Mesothelial cell of epicardium (in vitro differentiated cells): ENCODE measurements around the gene CYP4A22. TPM values are rescaled to one million over a fixed set of nuclear protein-coding genes. Genes with fewer than 3 reads are reported as not detected.
"Not testable (repeated sequence)": the region's sequence is repeated elsewhere in the genome, so short reads cannot be mapped to it uniquely, and the experiment has no call there.

Experiments used
- DNase-seq, 2 experiments: peaks; one replicate each; pipeline ENCODE4 v3.0.0; 2021; ENCODE audit warnings: low spot score in 2 of 2; ENCODE audit not compliant: unreplicated experiment in 2 of 2
- H3K27ac Mint-ChIP-seq: 2 replicates; pipeline ENCODE4 v1.8.0; 2021; ENCODE audit warnings: mixed read lengths
- H3K27me3 Mint-ChIP-seq: 2 replicates; pipeline ENCODE4 v1.8.0; 2021; ENCODE audit warnings: low read depth, mixed read lengths
- H3K36me3 Mint-ChIP-seq: 2 replicates; pipeline ENCODE4 v1.8.0; 2021; ENCODE audit warnings: mixed read lengths
- H3K4me1 Mint-ChIP-seq: 2 replicates; pipeline ENCODE4 v1.8.0; 2021; ENCODE audit warnings: mixed read lengths
- H3K4me3 Mint-ChIP-seq: 2 replicates; pipeline ENCODE4 v1.8.0; 2021; ENCODE audit warnings: mild to moderate bottlenecking, moderate library complexity, mixed read lengths
- H3K9me3 Mint-ChIP-seq: 2 replicates; pipeline ENCODE4 v1.8.0; 2021; ENCODE audit warnings: mixed read lengths
- total RNA-seq: library from RNA; stranded (reverse); gene quantifications from 3 replicates; pipeline ENCODE4 v1.2.1, GENCODE V29; 2021
- TF ChIP-seq, protein P1 (sequence below): fragments of 200-600 bp; sonication (generic); IDR thresholded peaks from one replicate; pipeline ENCODE4 v1.5.0; 2021; ENCODE audit warnings: antibody characterized with exemption; ENCODE audit not compliant: unreplicated experiment

Gene CYP4A22
- total RNA-seq, 1 donor from 2014 or later, result not detected

DNA sequence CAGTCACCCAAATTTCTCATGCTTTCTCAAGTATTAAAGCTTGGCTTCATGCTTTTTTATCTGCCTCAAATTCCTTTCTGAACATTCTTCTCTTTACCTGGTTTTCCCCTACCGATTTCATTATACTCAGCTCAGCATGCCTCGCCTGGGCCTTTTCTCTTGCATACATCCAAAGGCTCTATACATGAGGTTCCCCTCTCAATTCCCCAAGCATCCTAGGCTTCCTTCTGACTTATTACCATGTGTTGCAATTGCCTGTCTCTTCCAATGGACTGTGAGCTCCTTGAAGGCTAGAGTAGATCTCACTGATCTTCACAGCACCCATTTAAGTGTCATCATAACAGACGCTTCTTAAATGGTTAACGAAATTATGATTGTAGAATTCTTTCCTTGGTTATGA is 24.1 kb upstream of the CYP4A22 start:
- H3K27ac Mint-ChIP-seq, result no peak overlapping the region
- TF ChIP-seq, protein P1, sequence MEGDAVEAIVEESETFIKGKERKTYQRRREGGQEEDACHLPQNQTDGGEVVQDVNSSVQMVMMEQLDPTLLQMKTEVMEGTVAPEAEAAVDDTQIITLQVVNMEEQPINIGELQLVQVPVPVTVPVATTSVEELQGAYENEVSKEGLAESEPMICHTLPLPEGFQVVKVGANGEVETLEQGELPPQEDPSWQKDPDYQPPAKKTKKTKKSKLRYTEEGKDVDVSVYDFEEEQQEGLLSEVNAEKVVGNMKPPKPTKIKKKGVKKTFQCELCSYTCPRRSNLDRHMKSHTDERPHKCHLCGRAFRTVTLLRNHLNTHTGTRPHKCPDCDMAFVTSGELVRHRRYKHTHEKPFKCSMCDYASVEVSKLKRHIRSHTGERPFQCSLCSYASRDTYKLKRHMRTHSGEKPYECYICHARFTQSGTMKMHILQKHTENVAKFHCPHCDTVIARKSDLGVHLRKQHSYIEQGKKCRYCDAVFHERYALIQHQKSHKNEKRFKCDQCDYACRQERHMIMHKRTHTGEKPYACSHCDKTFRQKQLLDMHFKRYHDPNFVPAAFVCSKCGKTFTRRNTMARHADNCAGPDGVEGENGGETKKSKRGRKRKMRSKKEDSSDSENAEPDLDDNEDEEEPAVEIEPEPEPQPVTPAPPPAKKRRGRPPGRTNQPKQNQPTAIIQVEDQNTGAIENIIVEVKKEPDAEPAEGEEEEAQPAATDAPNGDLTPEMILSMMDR, result no peak
- peaks cover 3% of the 10 kb centered on the region for H3K9me3 Mint-ChIP-seq
- no peak overlapping the region for H3K4me3 Mint-ChIP-seq
- no peaks in the 10 kb centered on the region for H3K4me1 Mint-ChIP-seq
- no peak for DNase-seq
- peaks cover under 1% of the 10 kb centered on the region for H3K27me3 Mint-ChIP-seq
- no peaks in the 10 kb centered on the region for H3K36me3 Mint-ChIP-seq

DNA sequence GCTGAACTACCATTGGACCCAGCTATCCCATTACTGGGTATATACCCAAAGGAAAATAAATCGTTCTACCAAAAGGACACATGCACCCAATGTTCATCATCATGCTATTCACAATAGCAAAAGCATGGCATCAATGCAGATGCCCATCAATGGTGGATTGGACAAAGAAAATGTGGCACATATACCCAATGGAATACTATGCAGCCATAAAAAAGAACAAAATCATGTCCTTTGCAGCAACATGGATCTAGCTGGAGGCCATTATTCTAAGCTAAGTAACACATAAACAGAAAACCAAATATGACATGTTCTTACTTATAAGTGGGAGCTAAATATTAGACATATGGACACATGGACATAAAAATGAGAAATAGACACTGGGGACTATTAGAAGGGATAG is 16.2 kb upstream of the CYP4A22 start:
- H3K4me3 Mint-ChIP-seq, H3K36me3 Mint-ChIP-seq, H3K9me3 Mint-ChIP-seq, H3K4me1 Mint-ChIP-seq, DNase-seq, H3K27ac Mint-ChIP-seq: not testable (repeated sequence)
- peaks cover 20% of the 10 kb centered on the region for H3K27me3 Mint-ChIP-seq

DNA sequence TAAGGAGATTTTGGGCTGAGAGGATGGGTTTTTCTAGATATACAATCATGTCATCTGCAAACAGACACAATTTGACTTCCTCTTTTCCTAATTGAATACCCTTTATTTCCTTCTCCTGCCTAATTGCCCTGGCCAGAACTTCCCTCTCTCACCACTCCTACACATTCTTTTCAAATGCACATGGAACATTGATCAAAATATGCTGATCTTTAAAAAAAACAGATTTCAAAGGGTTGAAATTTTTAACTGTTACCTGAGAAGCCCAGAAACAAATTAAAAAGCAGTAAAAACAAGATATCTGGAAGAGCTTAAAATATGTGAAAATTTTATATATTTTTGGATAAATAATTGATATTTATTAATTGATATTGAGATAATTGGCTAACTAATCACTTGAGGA is 12.4 kb upstream of the CYP4A22 start:
- not testable (repeated sequence) for H3K4me1 Mint-ChIP-seq, H3K9me3 Mint-ChIP-seq, H3K4me3 Mint-ChIP-seq, DNase-seq, H3K27ac Mint-ChIP-seq, H3K36me3 Mint-ChIP-seq
- H3K27me3 Mint-ChIP-seq, result peaks cover 23% of the 10 kb centered on the region

DNA sequence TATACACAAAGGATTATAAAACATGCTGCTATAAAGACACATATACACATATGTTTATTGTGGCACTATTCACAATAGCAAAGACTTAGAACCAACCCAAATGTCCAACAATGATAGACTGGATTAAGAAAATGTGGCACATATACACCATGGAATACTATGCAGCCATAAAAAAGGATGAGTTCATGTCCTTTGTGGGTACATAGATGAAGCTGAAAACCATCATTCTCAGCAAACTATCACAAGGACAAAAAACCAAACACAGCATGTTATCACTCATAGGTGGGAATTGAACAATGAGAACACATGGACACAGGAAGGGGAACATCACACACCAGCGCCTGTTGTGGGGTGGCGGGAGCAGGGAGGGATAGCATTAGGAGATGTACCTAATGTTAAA is 10.2 kb upstream of the CYP4A22 start:
- not testable (repeated sequence) for H3K9me3 Mint-ChIP-seq

DNA sequence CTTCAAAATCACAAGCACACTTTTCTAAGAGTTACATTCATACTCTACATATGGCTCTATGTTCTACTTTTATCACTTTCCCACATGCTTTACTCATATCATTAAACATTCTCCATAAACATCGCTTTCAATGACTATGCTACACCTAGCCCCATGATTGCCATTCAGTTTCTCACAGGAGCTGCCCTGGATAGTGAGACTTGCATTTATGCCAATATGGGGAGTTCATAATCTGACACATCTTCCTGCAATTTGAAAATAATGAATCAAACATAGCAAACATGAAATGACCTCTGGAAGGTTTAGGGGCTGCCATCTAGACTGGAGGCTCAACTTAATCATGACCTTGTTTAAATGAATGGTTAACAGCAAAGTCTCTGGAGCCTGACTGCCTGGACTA is 9.0 kb upstream of the CYP4A22 start:
- H3K4me1 Mint-ChIP-seq, result no peaks in the 10 kb centered on the region
- peaks cover 38% of the 10 kb centered on the region for H3K27me3 Mint-ChIP-seq
- H3K27ac Mint-ChIP-seq, result no peak overlapping the region
- no peak overlapping the region for H3K4me3 Mint-ChIP-seq
- H3K9me3 Mint-ChIP-seq, result peaks cover 3% of the 10 kb centered on the region
- no peaks in the 10 kb centered on the region for H3K36me3 Mint-ChIP-seq
- DNase-seq, result no peak
- TF ChIP-seq, protein P1, result no peak

More for the DNA sequence above, 10.2 kb upstream of the CYP4A22 start:
- H3K27me3 Mint-ChIP-seq, result peaks cover 33% of the 10 kb centered on the region
- not testable (repeated sequence) for H3K27ac Mint-ChIP-seq, DNase-seq, H3K4me1 Mint-ChIP-seq, H3K36me3 Mint-ChIP-seq, H3K4me3 Mint-ChIP-seq

DNA sequence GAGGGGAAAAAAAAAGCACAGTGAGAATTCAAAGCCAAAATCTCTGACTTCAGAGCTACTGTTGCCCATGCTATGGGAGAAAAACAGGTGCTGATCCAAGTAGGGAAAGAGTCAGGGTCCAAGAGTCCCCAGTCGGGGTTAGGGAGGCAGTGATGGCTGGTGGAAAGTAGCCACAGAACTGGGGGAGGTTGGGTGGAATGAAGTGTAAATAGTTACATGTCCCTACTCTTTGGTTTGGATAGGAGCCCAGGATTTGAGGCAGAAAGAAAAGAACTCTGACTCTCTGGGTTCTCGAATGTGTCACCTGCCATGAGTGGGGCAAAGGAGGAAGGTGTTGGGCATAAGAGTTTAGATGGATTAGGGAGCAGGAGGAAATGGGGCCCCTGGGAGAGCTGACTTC is 8.4 kb upstream of the CYP4A22 start:
- not testable (repeated sequence) for H3K36me3 Mint-ChIP-seq, DNase-seq, H3K27ac Mint-ChIP-seq, H3K4me3 Mint-ChIP-seq, H3K9me3 Mint-ChIP-seq, H3K4me1 Mint-ChIP-seq
- peaks cover 38% of the 10 kb centered on the region for H3K27me3 Mint-ChIP-seq

DNA sequence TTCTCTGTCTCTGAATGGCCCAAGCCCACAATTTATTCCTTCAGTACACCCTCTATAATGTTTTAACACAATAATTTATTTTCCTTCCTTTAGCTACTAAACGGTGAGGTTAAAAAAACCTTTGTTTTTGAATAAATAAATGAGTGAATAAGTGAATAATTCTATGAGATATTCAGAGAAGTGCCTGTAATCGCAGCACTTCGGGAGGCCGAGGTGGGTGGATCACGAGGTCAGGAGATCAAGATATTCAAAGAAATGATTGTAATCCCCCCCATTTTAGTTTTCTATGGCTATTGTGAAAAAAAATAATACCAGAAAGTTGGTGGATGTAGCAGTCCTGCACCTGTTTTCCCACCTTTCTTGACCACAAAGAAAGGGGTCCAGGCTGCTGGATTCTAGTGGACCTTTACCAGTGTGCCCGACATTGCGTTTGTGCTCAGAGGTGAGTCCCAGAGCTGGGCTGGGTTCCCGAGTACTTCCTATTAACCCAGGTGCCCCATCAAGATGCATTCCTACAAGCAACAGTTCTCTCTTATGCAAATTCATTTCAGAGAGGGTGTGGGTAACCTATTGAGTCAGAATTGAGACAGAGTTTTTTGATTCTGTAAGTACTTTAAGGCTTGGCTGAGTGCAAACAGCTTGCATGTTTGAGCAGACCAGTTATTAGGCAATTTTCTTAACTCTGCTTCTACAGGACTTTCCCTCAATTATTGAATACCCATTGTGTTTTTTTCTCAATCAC is 7.6 kb upstream of the CYP4A22 start:
- not testable (repeated sequence) for H3K36me3 Mint-ChIP-seq, H3K27ac Mint-ChIP-seq, H3K4me3 Mint-ChIP-seq, H3K4me1 Mint-ChIP-seq, DNase-seq, H3K9me3 Mint-ChIP-seq
- H3K27me3 Mint-ChIP-seq, result peaks cover 38% of the 10 kb centered on the region

DNA sequence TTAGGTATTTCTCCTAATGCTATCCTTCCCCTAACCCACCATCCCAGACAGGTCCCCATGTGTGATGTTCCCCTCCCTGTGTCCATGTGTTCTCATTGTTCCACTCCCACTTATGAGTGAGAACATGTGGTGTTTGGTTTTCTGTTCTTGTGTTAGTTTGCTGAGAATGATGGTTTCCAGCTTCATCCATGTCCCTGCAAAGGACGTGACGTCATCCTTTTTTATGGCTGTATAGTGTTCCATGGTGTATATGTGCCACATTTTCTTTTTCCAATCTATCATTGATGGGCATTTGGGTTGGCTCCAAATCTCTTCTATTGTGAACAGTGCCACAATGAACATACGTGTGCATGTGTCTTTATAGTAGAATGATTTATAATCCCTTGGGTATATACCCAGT is 4.6 kb upstream of the CYP4A22 start:
- H3K27me3 Mint-ChIP-seq, result peaks cover 41% of the 10 kb centered on the region
- not testable (repeated sequence) for H3K9me3 Mint-ChIP-seq, H3K4me1 Mint-ChIP-seq, H3K27ac Mint-ChIP-seq, H3K4me3 Mint-ChIP-seq, H3K36me3 Mint-ChIP-seq, DNase-seq
